CD4-positive, alpha-beta T cell treated with Interleukin-21 for 1 hour (primary cell): Measurements from ENCODE around the gene POFUT2.

ENCODE experiments used
- DNase-seq: peaks from one replicate; pipeline ENCODE4 v3.0.0-alpha.2; 2020

Gene POFUT2

DNA sequence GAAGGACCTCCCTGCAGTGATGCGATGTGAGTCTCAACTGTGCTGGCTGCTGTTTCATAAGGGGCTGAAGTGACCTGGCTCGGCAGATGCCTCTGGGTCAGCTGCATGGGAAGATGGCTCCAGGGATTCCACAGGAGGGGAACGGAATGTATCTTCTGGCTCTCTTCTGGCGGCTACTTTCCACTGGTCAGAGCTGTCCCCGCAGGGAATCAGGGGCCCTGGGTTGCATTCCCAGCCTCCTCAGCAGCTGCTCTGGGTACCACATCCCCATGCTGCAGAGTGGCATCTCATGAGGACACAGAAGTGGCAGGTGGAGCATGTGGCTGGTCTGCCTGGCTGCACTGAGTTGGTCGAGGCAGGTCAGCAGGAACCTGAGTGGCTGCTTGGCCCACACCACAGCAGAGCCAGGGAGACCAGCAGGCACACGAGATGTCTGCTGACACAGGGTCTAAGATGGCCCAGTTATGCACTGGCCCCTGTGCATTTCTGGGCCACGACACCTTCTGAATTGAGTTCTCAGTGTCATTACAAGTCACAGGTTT, 42.8 kb downstream of the POFUT2 start:
- no peak for DNase-seq

DNA sequence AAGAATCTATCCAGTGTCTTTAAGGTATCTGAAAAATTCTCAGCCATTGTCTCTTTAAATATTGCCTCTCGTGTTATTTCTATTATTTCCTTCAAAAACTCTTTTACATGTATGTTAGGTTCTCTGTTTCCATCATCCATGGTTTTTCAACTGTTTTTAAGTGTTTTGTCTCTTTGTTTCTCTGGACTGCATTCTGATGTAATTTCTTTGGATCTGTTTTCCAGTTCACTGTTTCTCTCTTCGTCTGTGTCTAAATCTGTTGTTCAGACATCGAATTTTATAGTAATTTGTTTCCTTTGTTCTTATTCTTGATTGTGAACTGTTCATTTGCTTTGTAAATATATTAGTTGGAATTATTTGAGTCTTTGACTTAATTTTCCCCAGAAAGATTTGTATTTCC, 44.1 kb downstream of the POFUT2 start:
- DNase-seq = no peak

DNA sequence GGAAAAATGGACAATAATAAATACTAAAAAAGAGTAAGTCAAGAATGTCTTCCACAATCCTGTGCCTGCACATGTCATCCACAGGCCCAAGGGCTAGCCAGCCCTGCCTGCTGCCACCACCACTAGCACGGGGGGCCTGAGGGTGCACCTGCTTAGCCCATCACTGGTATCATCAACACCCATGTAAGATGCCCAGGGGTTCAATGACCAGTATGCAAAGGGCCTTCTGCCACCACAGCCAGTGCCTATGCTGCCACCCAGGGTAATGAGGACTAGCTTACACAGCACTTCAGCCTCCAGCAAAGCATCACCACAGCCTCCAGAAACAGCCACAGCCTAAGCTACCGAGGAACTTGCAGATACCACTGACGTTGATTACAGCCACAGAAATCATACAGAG, 46.3 kb downstream of the POFUT2 start:
- no peak for DNase-seq

DNA sequence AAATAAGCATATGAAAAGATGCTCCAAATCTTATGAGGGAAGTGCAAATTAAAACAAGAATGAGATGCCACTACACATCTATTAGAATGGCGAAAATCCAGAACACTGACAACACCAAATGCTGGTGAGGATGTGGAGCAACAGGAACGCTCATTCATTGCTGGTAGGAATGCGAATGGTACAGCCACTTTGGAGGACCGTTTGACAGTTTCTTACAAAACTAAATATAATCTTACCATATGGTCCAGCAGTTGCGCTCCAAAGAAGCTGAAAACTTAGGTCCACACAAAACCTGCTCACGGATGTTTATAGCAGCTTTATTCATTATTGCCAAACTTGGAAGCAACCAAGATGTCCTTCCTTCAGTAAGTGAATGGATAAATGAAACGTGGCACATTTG, 50.3 kb downstream of the POFUT2 start:
- DNase-seq = no peak

DNA sequence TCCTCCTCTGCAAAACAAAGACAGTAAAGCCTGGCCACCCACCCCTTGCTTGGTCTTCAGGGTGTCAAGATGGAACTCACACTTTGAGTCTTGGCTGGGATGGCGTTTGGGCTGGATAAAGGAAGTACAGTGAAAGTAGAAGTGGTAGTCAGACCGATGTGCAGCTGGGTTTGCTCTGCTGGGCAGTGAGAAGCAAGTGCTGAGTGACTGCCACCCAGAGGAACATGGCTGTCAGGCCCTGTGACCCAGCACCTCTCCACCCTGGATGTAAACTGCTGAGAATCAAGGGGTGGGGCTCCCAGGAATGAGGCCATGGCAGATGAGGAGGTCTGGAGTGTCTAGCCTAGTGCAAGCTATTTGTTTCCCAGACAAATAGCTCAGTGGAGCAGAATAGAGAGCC, 51.2 kb downstream of the POFUT2 start:
- peak; percentile 27 for DNase-seq

DNA sequence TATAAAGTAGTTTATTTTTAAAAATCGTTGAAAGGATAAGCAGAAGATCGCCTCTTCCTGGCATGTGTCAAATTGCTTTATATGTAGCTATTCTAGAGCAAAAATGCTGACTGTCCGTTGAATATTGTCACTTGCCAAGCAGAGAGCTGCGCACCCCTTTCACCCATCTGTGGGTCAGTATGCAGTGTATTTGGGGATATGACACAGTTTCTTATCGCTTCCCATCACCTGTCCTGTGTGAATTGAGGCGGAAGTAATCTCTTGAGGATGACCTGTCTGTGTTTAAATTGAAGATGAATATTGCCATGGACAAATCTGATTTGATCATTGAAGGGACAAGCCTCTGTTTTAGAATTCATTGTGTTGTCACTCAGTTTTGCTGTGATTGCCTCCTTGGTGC, 52.2 kb downstream of the POFUT2 start:
- DNase-seq = no peak

DNA sequence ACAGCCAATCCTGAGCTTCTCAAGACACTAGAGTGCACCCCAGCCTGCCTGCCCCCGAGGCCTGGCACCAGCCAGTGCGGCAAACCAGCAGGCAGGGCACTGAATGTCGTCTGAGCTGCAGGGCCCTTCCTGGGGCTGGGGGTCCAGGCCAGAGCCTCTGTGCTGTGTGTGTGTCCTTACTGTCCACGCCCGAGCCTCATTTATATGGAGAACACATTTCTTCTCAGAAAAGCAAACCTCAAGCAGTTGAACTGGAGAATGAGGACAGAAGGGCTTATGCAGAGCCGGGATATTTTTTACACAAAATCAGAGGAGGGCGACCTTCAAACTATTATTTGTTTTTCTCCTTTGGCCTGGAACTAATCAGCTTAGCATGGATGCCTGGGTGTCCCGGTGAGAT, 52.7 kb downstream of the POFUT2 start:
- no peak for DNase-seq

DNA sequence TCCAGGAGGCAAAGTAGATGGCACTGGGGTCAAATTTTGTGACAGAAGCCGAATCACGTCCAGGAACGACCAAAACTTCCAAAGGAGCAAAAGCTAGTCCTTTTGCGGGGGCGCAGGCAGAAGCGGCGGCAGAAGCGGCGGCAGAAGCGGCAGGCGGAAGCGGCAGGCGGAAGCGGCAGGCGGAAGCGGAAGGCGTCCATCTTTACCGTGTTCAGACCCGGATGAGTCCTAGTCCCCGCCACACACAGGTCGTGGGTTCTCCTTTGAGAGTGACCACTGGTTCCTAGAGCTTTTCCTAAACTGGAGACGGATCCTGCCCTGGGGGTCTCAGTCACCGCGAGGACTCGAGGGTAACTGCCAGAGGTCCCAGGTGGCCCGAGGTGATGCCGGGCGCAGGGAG, 53.6 kb downstream of the POFUT2 start:
- no peak for DNase-seq

DNA sequence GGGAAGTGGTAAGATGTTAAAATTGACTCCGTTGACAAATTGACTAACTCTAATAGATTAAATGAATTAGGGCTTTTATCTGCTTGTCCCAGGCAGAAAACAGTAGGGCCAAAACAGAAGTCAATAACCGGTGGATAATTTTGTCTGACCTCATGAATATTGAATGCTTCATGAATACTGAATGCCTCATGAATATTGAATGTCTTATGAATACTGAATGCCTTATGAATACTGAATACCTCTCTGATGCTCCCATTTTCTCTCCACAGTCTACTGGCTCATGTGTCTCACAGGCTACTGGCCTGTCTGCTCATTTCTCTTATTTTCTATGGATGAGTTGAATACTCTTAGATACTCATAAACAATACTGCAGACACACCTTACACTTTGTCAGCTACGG, 56.0 kb downstream of the POFUT2 start:
- DNase-seq = no peak

DNA sequence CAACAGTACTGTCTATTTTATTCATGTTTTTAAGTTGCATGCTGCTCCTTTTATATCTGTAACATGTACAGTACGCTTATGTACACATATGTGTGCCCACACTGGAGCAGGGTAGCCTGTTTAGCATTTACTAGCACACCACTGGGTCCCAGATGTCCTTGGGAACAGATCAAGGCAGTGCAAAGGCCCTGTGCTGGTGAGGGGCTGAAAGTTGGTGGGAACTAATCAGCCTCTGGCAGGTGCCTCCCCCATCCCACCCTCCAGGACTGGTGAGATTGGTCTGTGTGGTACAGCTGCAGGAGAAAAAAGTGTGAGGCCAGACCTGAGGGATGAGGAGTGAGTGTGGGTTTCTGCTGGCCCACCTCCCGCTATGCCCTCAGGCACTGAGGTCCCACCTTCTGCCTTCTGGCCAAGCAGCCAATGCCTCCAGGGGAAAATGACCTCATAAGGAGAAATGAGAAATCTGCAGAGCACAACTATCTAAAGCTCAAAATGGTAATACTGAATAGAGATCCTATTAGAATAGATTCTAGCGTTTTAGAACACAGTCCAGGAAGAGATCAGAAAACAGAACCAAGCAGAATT, 58.9 kb downstream of the POFUT2 start:
- no peak for DNase-seq

DNA sequence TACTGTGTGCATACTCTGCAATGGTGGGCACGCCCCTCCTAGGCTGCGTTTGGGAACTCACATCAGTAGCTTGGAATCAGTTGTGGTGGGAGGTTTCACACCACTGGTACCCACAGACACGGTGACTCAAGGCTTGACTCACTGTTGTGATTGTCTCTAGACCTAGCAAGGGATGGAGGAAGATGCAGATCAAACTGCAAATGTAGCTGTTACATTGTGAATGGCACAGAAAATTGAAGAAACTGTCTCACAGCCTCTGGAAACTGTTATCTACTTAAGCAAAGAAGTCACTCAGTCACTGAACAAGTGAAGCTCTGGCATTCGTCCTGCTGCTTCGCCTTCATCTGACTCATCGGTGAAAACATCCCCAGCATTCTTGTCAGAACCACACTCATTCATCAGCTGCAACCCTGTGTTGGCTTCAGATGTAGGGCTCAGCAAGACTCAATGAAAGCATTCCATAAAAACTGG, 59.5 kb downstream of the POFUT2 start:
- peak; percentile 81 for DNase-seq

DNA sequence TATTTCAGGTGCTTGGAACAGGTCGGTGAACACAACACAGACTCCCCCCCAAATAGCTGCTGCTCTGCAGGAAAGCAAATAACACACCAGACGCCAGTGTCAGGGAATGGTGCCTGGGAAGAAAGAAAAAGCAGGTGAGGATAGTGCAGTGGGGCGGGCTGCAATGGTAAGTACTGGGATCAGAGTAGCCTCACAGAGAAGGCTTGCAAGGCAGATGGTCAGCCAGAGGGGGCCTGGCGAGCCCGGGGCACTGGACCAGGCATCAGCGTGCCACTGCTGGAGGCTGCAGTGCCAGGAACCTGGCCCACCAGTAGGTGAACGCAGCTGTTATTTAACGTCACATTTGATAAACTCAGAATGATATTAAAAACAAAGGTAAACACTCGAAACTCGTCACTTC, 60.0 kb downstream of the POFUT2 start:
- DNase-seq = no peak

DNA sequence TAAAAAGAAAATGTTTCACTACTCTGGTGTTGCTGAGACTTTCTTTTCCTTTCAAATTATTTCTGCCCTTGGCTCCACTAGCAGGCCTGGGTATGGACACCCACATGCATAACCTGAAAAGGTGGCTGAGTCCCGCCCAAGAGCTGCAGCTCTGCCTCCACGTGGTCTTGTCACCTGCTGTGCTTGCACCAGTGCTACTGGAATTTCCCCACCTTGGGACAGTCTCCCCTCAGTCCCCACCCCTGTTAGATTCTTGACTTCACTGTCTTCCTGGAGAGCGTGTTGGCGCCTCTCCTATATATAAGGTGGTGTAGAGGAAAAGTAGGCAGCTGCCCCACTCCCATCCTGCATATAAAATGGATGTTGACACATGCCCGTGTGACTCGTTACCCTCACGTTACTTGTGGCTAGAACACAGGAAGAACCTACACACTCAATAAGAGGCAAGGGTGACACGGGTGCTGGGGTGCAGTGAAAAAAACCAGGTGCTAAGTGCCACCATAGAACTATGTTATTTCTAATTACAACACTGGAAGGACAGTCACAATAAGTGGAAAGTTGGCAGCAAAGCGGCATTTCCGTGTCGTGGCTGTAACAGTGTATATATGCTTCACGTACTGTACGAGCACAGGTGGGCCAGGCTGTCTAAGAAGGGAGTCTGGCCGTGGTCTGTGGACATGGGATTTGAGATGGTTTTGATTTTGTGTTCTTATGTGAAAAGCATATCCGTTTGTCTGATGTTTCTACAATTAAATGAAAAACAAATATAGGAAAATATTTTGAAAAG, 61.0 kb downstream of the POFUT2 start:
- peak; percentile 56 for DNase-seq

DNA sequence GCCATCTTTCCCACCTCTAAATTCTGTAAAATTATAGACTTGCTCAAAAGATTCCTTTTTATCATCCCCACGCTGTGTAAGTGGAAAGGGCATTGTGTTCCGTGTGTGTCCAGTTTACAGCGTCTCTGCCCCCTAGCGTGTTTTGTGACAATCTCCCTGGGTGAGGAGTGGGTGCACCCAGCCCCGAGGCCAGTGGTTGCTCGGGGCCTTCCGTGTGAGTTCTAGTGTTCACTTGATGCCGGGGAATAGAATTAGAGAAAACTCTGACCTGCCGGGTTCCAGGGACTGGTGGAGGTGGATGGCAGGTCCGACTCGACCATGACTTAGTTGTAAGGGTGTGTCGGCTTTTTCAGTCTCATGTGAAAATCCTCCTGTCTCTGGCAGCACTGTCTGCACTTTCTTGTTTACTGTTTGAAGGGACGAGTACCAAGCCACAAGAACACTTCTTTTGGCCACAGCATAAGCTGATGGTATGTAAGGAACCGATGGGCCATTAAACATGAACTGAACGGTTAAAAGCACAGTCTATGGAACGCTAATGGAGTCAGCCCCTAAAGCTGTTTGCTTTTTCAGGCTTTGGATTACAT, 61.9 kb downstream of the POFUT2 start:
- no peak for DNase-seq

DNA sequence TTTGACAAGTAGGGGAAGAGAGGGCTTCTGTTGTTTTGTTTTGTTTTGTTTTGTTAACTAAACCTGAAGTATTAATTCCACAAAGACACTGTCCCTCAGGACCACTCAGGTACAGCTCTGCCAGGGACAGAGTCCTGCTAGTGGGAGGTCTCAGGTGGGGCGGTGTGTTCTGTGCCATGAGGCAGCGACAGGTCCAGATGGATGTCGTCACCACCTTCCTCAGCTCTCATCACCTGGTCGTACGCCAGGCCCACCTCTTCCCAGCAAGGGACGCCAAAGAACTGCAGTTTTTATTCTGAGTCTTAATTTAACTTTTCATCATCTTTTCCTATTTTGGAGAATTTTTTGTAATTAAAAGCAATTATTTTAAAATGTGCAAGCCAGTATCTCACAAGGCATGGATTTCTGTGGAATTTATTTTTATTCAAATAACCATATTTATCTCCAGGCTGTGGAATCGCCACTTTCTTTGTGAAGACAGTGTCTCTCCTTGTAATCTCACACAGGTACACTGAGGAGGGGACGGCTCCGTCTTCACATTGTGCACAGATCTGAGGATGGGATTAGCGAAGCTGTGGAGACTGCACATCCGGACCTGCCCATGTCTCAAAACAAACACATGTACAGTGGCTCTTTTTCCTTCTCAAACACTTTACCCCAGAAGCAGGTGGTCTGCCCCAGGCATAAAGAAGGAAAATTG, 62.5 kb downstream of the POFUT2 start:
- DNase-seq = no peak

DNA sequence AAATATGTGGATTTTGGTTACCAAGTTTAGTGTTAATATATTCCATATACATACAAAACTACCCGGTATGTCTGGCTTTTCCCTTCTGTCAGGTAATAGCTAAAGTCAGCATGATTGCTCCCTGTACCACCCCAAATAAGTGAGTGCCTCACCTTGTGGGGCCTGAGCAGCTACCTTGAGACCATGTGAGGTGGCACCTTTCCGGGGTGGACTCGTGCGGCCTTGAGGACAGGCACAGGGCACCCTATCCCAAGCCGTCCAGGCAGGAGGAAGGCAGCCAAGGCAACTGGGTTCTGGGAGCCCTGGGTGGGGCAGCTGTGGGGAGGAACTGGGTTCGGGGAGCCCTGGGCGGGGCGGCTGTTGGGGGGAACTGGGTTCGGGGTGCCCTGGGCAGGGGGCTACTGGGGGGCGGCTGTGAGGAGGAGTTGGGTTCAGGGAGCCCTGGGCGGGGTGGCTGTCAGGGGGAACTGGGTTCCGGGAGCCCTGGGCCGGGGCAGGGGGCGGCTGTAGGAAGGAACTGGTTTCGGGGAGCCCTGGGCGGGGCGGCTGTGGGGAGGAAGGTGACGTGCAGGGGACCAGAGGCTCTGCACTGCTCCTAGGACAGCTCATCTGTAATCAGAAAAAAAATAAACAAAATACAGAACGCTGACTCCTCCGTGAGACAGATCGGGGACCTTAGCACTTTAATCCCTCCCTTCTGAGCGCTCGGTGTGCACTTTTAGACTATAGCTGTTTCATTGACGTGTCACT, 63.3 kb downstream of the POFUT2 start:
- DNase-seq = peak; percentile 76

DNA sequence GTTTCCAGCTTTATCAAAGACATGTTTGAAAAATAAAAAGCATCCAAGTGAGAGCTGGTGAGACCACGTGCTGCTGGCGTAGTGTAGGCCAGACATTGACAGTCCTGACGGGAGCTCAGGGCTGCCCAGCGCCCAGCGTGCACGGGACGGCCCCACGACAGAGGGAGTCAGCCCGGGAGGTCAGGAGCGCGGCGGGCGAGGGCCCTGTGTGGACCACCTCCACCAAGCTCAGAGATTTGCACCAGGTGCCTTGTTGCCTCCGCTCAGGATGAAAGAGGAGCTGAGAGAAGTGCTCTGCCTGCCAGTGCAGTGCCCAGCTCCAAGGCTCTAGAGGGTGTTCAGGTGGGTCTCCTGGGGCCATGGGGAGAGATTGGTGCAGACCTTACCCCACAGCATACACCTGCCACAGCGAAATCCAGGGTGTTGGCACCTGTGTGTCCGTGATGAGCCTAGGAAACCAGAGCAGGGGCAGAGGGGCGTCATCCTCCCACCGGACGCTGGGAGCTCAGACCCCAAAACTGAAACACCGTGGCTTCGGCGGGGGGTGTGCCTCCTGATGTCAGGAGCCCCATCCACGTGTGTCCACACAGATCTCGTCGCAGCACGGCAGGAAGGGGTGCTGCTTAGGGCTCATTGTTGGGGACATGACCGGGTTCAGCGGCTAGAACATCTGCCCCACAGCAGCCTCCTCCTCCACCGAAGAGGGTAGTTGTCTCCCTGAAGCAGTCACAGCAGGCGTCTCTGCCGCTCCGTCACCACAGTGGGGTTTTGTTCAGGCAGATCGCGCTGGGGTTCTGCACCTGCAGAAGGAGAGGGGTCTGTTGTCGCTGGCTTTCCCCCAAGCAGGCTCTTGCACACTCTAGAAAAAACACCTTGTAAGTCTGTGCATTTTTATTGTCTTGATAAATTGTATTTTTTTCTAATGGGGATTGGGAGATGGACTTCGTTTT, 64.2 kb downstream of the POFUT2 start:
- peak; percentile 32 for DNase-seq

DNA sequence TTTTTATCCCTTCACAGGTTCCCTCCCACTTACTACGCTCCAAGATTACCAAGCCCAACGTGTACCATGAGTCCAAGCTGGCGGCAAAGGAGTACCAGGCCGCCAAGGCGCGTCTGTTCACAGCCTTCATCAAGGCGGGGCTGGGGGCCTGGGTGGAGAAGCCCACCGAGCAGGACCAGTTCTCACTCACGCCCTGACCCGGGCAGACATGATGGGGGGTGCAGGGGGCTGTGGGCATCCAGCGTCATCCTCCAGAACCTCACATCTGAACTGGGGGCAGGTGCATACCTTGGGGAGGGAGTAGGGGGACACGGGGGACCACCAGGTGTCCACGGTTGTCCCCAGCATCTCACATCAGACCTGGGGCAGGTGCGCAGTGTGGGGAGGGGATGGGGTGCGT, 65.7 kb downstream of the POFUT2 start:
- no peak for DNase-seq

DNA sequence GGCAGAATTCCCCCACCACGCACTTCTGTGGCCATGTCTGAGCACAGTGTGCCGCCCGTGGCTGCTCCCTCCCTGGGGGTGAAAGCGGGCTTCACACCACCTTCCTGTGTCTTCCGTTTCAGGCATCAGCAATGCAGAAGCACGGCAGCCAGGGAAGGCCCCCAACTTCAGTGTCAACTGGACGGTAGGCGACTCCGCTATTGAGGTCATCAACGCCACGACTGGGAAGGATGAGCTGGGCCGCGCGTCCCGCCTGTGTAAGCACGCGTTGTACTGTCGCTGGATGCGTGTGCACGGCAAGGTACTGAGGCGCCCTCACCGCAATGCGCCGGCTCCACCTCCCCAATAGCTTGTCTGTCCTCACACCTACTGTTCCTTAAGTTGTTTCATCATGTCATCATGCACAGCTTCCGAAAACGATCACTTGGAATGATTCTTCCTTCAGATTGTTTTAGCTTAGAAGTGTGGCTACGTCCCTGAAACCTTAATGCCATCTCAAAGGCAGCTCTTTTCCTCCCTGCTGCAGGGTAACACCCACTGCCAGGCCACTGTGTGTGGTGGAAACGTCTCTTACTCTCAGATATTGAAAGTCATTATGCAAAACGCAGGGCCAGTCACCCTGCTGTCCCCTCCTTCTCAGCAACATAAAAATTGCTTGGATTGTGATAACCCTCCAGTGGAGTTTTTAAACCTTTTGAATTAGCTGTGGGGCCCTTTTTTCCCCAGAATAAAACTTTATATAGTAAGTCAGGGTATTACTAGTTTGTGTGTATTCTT, 66.8 kb downstream of the POFUT2 start:
- no peak for DNase-seq

DNA sequence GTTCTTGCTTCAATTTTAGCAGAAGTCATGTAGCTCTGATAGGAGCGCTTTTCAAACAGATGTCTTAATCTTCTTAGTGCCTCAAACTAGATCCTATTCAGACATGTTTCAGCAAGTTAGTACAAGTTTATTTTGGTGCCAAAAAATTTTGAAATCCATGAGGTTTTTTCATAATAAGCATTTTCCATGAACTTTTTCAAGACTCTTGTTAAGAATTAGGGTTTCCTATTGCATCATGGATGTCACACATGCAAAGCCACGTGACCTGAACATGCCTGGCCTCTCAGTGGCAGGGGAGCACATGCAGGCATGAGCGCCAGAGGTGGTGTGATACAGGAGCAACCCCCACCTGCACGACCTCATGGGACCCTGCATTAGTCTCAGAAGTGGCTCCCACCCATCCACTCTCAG, 67.6 kb downstream of the POFUT2 start:
- no peak for DNase-seq

DNA sequence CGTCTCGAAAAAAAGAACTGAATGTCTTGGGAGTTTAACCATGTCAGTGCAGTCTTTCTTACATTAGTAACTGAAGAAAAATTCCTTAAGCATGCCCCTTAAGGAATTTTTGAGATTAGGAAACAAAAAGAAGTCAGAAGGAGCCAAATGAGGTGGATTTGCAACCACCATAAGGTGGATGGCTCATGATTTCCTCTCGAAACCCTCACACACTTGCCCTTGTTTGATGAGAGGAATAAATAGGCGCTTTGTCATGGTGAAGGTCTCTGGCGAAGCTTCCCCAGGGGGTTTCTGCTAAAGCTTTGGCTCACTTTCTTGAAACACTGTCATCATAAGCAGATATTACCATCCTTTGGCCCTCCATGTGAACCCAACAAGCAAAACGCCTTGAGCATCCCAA, 68.2 kb downstream of the POFUT2 start:
- DNase-seq = no peak
